GM12892 (cell line): ENCODE results near the gene SH3RF3.

Source experiments
- POLR2A ChIP-seq: IDR thresholded peaks from 2 replicates; pipeline ENCODE4 v1.6.1; 2011; ENCODE audit warnings: low read depth, low read length, control low read depth
- POLR2AphosphoS5 ChIP-seq: IDR thresholded peaks from 2 replicates; pipeline ENCODE4 v1.6.1; 2011; ENCODE audit warnings: low read depth, low read length, control low read depth
- TAF1 ChIP-seq: IDR thresholded peaks from 2 replicates; pipeline ENCODE4 v1.6.1; 2011; ENCODE audit warnings: low read depth, mild to moderate bottlenecking, control low read depth, low read length, borderline replicate concordance

- TF ChIP-seq POLR2A = no peak
- no peak for TF ChIP-seq POLR2AphosphoS5
- no peak for TF ChIP-seq TAF1
Measured at GRCh38 chr2:109322111-109322510, 193.1 kb downstream of the SH3RF3 start.
